ENCODE data around the gene C8A.

DNA sequence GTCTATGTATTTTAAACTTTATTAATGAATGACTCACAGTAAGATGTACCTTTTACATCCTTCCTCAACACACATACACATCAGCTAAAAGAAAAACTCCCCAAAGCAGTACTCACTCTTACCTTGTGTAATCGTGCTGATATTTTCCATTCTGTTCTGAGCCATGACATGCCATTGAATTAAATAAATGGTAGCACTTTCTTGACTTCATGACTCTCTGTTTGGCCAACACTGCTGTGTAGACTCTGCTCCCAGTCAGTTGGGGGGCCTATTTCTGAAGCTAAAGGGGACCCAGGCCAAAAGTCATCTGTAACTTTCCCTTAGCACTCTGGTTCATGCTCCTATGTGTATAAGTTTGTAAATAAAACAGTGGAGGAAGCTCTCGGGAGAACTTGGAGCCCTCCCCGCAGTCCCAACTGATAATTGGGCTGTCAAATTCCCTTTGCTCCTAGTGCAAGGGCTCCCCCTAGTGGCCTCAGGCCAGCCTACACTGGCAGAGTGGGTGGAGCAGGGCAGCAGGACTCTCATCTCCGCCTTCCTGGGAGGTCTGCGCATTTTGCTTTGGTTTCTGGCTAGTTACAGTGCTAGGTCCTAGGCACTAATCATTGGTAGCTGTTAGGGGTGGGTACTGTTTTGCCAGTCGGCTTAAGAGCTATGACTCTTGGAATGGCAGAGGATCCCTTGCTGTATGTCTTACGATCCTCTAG, 33.7 kb upstream of the C8A start:
- no peak for TF ChIP-seq NRL (CRISPR knock-in tag; IDR thresholded peaks at IDR 0.05; ENCODE audit: borderline replicate concordance)
- no peak for TF ChIP-seq POLR2AphosphoS5 (IDR thresholded peaks at IDR 0.05; ENCODE audit: low read depth, low read length)
- TF ChIP-seq, protein P1, sequence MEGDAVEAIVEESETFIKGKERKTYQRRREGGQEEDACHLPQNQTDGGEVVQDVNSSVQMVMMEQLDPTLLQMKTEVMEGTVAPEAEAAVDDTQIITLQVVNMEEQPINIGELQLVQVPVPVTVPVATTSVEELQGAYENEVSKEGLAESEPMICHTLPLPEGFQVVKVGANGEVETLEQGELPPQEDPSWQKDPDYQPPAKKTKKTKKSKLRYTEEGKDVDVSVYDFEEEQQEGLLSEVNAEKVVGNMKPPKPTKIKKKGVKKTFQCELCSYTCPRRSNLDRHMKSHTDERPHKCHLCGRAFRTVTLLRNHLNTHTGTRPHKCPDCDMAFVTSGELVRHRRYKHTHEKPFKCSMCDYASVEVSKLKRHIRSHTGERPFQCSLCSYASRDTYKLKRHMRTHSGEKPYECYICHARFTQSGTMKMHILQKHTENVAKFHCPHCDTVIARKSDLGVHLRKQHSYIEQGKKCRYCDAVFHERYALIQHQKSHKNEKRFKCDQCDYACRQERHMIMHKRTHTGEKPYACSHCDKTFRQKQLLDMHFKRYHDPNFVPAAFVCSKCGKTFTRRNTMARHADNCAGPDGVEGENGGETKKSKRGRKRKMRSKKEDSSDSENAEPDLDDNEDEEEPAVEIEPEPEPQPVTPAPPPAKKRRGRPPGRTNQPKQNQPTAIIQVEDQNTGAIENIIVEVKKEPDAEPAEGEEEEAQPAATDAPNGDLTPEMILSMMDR (CRISPR knock-in tag; IDR thresholded peaks at IDR 0.05) = peak; percentile 97
- no peak for TF ChIP-seq ZNF883 (CRISPR knock-in tag; IDR thresholded peaks at IDR 0.05; ENCODE audit: not compliant biosample characterization)
- TF ChIP-seq, protein P2, sequence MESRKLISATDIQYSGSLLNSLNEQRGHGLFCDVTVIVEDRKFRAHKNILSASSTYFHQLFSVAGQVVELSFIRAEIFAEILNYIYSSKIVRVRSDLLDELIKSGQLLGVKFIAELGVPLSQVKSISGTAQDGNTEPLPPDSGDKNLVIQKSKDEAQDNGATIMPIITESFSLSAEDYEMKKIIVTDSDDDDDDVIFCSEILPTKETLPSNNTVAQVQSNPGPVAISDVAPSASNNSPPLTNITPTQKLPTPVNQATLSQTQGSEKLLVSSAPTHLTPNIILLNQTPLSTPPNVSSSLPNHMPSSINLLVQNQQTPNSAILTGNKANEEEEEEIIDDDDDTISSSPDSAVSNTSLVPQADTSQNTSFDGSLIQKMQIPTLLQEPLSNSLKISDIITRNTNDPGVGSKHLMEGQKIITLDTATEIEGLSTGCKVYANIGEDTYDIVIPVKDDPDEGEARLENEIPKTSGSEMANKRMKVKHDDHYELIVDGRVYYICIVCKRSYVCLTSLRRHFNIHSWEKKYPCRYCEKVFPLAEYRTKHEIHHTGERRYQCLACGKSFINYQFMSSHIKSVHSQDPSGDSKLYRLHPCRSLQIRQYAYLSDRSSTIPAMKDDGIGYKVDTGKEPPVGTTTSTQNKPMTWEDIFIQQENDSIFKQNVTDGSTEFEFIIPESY (CRISPR knock-in tag; IDR thresholded peaks at IDR 0.05) = no peak
- TF ChIP-seq, protein P3, sequence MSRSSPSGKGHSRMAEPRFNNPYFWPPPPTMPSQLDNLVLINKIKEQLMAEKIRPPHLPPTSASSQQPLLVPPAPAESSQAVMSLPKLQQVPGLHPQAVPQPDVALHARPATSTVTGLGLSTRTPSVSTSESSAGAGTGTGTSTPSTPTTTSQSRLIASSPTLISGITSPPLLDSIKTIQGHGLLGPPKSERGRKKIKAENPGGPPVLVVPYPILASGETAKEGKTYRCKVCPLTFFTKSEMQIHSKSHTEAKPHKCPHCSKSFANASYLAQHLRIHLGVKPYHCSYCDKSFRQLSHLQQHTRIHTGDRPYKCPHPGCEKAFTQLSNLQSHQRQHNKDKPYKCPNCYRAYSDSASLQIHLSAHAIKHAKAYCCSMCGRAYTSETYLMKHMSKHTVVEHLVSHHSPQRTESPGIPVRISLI (CRISPR knock-in tag; IDR thresholded peaks at IDR 0.05; ENCODE audit: borderline replicate concordance) = 0 out of 2 replicates have a peak, but pooled peaks have one; percentile 34
- no peak for TF ChIP-seq IRX3 (CRISPR knock-in tag; IDR thresholded peaks at IDR 0.05; ENCODE audit: borderline replicate concordance, low read depth)
- TF ChIP-seq GABPA (IDR thresholded peaks at IDR 0.05; ENCODE audit: low read depth, low read length) = no peak
- TF ChIP-seq GABPA (CRISPR knock-in tag; IDR thresholded peaks at IDR 0.05; ENCODE audit: low read depth) = no peak
- no peak for TF ChIP-seq IKZF4 (CRISPR knock-in tag; IDR thresholded peaks at IDR 0.05; ENCODE audit: borderline replicate concordance, low read depth, not compliant biosample characterization)
- TF ChIP-seq STAT6 (CRISPR knock-in tag; IDR thresholded peaks at IDR 0.05; ENCODE audit: borderline replicate concordance) = no peak
- TF ChIP-seq, protein P4, sequence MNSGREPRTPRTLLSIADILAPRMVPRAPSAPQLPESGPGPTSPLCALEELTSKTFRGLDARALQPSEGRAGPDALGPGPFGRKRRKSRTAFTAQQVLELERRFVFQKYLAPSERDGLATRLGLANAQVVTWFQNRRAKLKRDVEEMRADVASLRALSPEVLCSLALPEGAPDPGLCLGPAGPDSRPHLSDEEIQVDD (CRISPR knock-in tag; IDR thresholded peaks at IDR 0.05; ENCODE audit: borderline replicate concordance) = no peak
- TF ChIP-seq SP1 (IDR thresholded peaks at IDR 0.05) = no peak
- no peak for TF ChIP-seq SP1 (CRISPR knock-in tag; IDR thresholded peaks at IDR 0.05)
- TF ChIP-seq, protein P5, sequence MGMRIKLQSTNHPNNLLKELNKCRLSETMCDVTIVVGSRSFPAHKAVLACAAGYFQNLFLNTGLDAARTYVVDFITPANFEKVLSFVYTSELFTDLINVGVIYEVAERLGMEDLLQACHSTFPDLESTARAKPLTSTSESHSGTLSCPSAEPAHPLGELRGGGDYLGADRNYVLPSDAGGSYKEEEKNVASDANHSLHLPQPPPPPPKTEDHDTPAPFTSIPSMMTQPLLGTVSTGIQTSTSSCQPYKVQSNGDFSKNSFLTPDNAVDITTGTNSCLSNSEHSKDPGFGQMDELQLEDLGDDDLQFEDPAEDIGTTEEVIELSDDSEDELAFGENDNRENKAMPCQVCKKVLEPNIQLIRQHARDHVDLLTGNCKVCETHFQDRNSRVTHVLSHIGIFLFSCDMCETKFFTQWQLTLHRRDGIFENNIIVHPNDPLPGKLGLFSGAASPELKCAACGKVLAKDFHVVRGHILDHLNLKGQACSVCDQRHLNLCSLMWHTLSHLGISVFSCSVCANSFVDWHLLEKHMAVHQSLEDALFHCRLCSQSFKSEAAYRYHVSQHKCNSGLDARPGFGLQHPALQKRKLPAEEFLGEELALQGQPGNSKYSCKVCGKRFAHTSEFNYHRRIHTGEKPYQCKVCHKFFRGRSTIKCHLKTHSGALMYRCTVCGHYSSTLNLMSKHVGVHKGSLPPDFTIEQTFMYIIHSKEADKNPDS (CRISPR knock-in tag; IDR thresholded peaks at IDR 0.05) = no peak
- no peak for TF ChIP-seq HOXD1 (CRISPR knock-in tag; IDR thresholded peaks at IDR 0.05)

Measured in HepG2 (cell line).